D721Med (cell line): ENCODE results near the gene SLC30A4.

Experiments
- DNase-seq: peaks from one replicate; pipeline ENCODE4 v3.0.0; 2011; ENCODE audit warnings: low spot score; ENCODE audit not compliant: insufficient read length
- FAIRE-seq: peaks from 2 replicates; lab custom pipeline; 2011; peaks lifted over from hg19 to GRCh38; lab: Jason Lieb, UNC
- CTCF ChIP-seq: IDR thresholded peaks from 2 replicates; pipeline ENCODE4 v1.5.1; 2012; ENCODE audit warnings: mild to moderate bottlenecking, control low read depth; ENCODE audit not compliant: insufficient read depth; ENCODE audit errors: missing control alignments

Gene SLC30A4

GRCh38 chr15:45546789-45547188, 24.2 kb upstream of the SLC30A4 start:
- FAIRE-seq (no peak), DNase-seq (no peak)
- TF ChIP-seq CTCF = no peak

GRCh38 chr15:45544266-45545023, 21.9 kb upstream of the SLC30A4 start:
- TF ChIP-seq CTCF = no peak
- FAIRE-seq (no peak), DNase-seq (no peak)

- TF ChIP-seq CTCF = no peak
- DNase-seq (no peak), FAIRE-seq (no peak)
These were observed 20.5 kb upstream of the SLC30A4 start for GRCh38 chr15:45543051-45543450.

- TF ChIP-seq CTCF = no peak
- FAIRE-seq = no peak
- DNase-seq = no peak
These were observed 18.0 kb upstream of the SLC30A4 start for GRCh38 chr15:45540531-45540930.

- FAIRE-seq = no peak
- no peak for DNase-seq
- TF ChIP-seq CTCF = no peak
These were observed 17.1 kb upstream of the SLC30A4 start for GRCh38 chr15:45539680-45540079.

- TF ChIP-seq CTCF = no peak
- no peak for FAIRE-seq
These were observed 14.4 kb upstream of the SLC30A4 start for GRCh38 chr15:45536934-45537333.

GRCh38 chr15:45535486-45536042, 13.0 kb upstream of the SLC30A4 start:
- no peak for FAIRE-seq
- no peak for DNase-seq
- no peak for TF ChIP-seq CTCF

More at GRCh38 chr15:45536934-45537333, 14.4 kb upstream of the SLC30A4 start:
- no peak for DNase-seq
